HepG2 (cell line): ENCODE results near the gene NDUFS6. TPM values are rescaled to one million over a fixed set of nuclear protein-coding genes. Genes with fewer than 3 reads are reported as not detected.

ENCODE experiments used
- ATAC-seq: fragments of 200-7000 bp; cut with Tn5 transposase; 3 replicates; pipeline ENCODE4 v1.9.1; 2020; ENCODE audit warnings: mild to moderate bottlenecking, moderate library complexity
- BruUV-seq: library from RNA; stranded (reverse); fragments of 400-500 nt; replicated peaks from 2 replicates; lab custom pipeline; 2021; lab: Mats Ljungman, UMichigan
- CTCF ChIA-PET: fragments of 300-600 bp; formaldehyde crosslinking; extraction: SDS; loops from one replicate; lab custom pipeline; 2021; ENCODE audit warnings: low total read pairs, inconsistent platforms, low intra/inter-chr PET ratio; lab: Yijun Ruan, JAX
- POLR2A ChIA-PET: fragments of 350-600 bp; sonication (Branson Sonifier 250); formaldehyde crosslinking; loops from one replicate; lab custom pipeline; 2020; ENCODE audit warnings: antibody characterized with exemption, inconsistent platforms; lab: Yijun Ruan, JAX
- DNase-seq: peaks from one replicate; pipeline ENCODE4 v3.0.0-alpha.2; 2015; ENCODE audit warnings: low spot score
- FAIRE-seq: peaks from 3 replicates; lab custom pipeline; 2011; peaks lifted over from hg19 to GRCh38; lab: Jason Lieb, UNC
- H2AFZ ChIP-seq: one replicate; pipeline ENCODE4 v1.6.1; 2011; ENCODE audit warnings: low read length, inconsistent platforms
- H3K27ac ChIP-seq: fragments of 300-600 bp; 3 replicates; pipeline ENCODE4 v1.8.0; 2011; ENCODE audit warnings: mixed run types, mild to moderate bottlenecking, mixed read lengths, low read length, inconsistent platforms; ENCODE audit not compliant: insufficient read depth; ENCODE audit errors: extremely low read length
- H3K27me3 ChIP-seq, 2 experiments: fragments of 200-600 bp in 1 of 2; 2 replicates in 1 of 2; 3 replicates in 1 of 2; pipeline versions ENCODE4 v1.6.0 to v1.8.0; 2011; ENCODE audit warnings: low read length in 2 of 2, mild to moderate bottlenecking in 2 of 2, moderate library complexity in 2 of 2, inconsistent platforms in 1 of 2; ENCODE audit not compliant: insufficient read depth in 2 of 2, control insufficient read depth in 1 of 2
- H3K36me3 ChIP-seq, 2 experiments: fragments of 200-600 bp in 1 of 2; replicated peaks in 1 of 2; 2 replicates in 1 of 2; 3 replicates in 1 of 2; pipeline versions ENCODE4 v1.5.1 to v1.8.0; 2011; ENCODE audit warnings: low read length in 2 of 2, inconsistent platforms in 1 of 2; ENCODE audit not compliant: insufficient read depth in 2 of 2, control insufficient read depth in 1 of 2
- H3K4me1 ChIP-seq: 2 replicates; pipeline ENCODE4 v1.5.1; 2012; ENCODE audit warnings: low read length, inconsistent platforms; ENCODE audit not compliant: insufficient read depth
- H3K4me2 ChIP-seq: 2 replicates; pipeline ENCODE4 v1.6.0; 2011; ENCODE audit warnings: low read depth, low read length, inconsistent platforms
- H3K4me3 ChIP-seq, 3 experiments: fragments of 200-600 bp in 1 of 3; sonication (generic), shearing (Covaris generic) in 1 of 3; replicated peaks in 1 of 3; 2 replicates each; pipeline ENCODE4 v1.5.1; 2011 to 2016; ENCODE audit warnings: low read length in 3 of 3, inconsistent platforms in 2 of 3, low read depth in 2 of 3, mild to moderate bottlenecking in 2 of 3, control low read depth in 1 of 3, mixed read lengths in 1 of 3; ENCODE audit not compliant: insufficient read depth in 1 of 3
- H3K79me2 ChIP-seq: one replicate; pipeline ENCODE4 v1.6.1; 2011; ENCODE audit warnings: low read length, inconsistent platforms; ENCODE audit not compliant: insufficient read depth
- H3K9ac ChIP-seq: 2 replicates; pipeline ENCODE4 v1.6.0; 2011; ENCODE audit warnings: mild to moderate bottlenecking, low read depth, low read length, inconsistent platforms; ENCODE audit not compliant: insufficient read depth
- H3K9me3 ChIP-seq: 2 replicates; pipeline ENCODE4 v1.5.1; 2012; ENCODE audit warnings: mild to moderate bottlenecking, low read length
- H4K20me1 ChIP-seq: 2 replicates; pipeline ENCODE4 v1.6.0; 2011; ENCODE audit warnings: inconsistent platforms, mild to moderate bottlenecking, low read length, moderate library complexity; ENCODE audit not compliant: insufficient read depth
- CAMTA2 ChIP-seq: sonication (generic); formaldehyde crosslinking; IDR thresholded peaks from 2 replicates; pipeline ENCODE4 v1.4.0; 2020; ENCODE audit warnings: mild to moderate bottlenecking, missing genetic modification reagents, borderline replicate concordance
- MED8 ChIP-seq: sonication (generic); formaldehyde crosslinking; IDR thresholded peaks from 2 replicates; pipeline ENCODE4 v1.8.1; 2023; ENCODE audit warnings: mild to moderate bottlenecking, missing genetic modification reagents; ENCODE audit not compliant: insufficient replicate concordance
- MEIS1 ChIP-seq: sonication (generic); formaldehyde crosslinking; IDR thresholded peaks from 2 replicates; pipeline ENCODE4 v1.9.0; 2021; ENCODE audit warnings: mild to moderate bottlenecking, missing genetic modification reagents, moderate library complexity, borderline replicate concordance
- NKX3-1 ChIP-seq: sonication (generic); formaldehyde crosslinking; IDR thresholded peaks from 2 replicates; pipeline ENCODE4 v1.5.0; 2020; ENCODE audit warnings: missing genetic modification reagents
- SMARCC2 ChIP-seq: fragments of 450-650 bp; IDR thresholded peaks from 2 replicates; pipeline ENCODE4 v1.6.1; 2017; ENCODE audit warnings: antibody characterized with exemption, mild to moderate bottlenecking
- U2AF2 ChIP-seq: fragments of 200-400 bp; formaldehyde crosslinking; IDR thresholded peaks from 2 replicates; pipeline ENCODE4 v1.6.1; 2017; ENCODE audit warnings: low read depth, mild to moderate bottlenecking, low read length
- XBP1 ChIP-seq: sonication (generic); formaldehyde crosslinking; IDR thresholded peaks from 2 replicates; pipeline ENCODE4 v1.5.0; 2020; ENCODE audit warnings: missing genetic modification reagents
- ZNF367 ChIP-seq: sonication (generic); formaldehyde crosslinking; IDR thresholded peaks from 2 replicates; pipeline ENCODE4 v1.4.0; 2020; ENCODE audit warnings: missing genetic modification reagents, borderline replicate concordance
- ZNF570 ChIP-seq: sonication (generic); formaldehyde crosslinking; IDR thresholded peaks from 2 replicates; pipeline ENCODE4 v1.4.0; 2020; ENCODE audit warnings: mild to moderate bottlenecking, missing genetic modification reagents, borderline replicate concordance
- ZNF761 ChIP-seq: sonication (generic); formaldehyde crosslinking; conservative IDR thresholded peaks from 2 replicates; pipeline ENCODE4 v1.4.0; 2020; ENCODE audit warnings: mild to moderate bottlenecking, missing genetic modification reagents
- WGBS: methylation state at CpG from one replicate; pipeline ENCODE4 v1.1.6; 2017; ENCODE audit warnings: low lambda C conversion rate; 5-methylcytosine and 5-hydroxymethylcytosine counted together
- in situ Hi-C: cut with HindIII; loops from 2 replicates; pipeline ENCODE4 v1.10.0; 2017; ENCODE audit warnings: low pct_unique_long_range_greater_than_20kb; ENCODE audit not compliant: extremely low pct_ligation_motif_present
- intact Hi-C: fragments of 100-400 bp; cut with micrococcal nuclease; formaldehyde crosslinking; loops from one replicate; pipeline ENCODE4 v1.10.0; 2022; ENCODE audit not compliant: unreplicated experiment
- polyA plus RNA-seq, 8 experiments: library from polyadenylated mRNA; depleted of rRNA in 3 of 8; stranded (reverse) in 7 of 8; unstranded in 1 of 8; fragments of >200 nt; fragmentation: Illumina TruSeq in 4 of 8; extraction: Trizol in 4 of 8; gene quantifications; 2 replicates each; pipeline versions ENCODE4 v1.2.1 to v1.2.3, GENCODE V29; 2011 to 2016; ENCODE audit warnings: low read depth in 4 of 8, missing spikeins in 1 of 8, mixed read lengths in 1 of 8; ENCODE audit not compliant: insufficient read depth in 1 of 8
- total RNA-seq, 5 experiments: library from RNA; depleted of rRNA; stranded (reverse); fragments of >200 nt; fragmentation: Illumina TruSeq; extraction: Trizol; gene quantifications; 2 replicates each; pipeline ENCODE4 v1.2.3, GENCODE V29; 2016; ENCODE audit warnings: low read depth in 1 of 5

NDUFS6 gene
- total and polyA plus RNA-seq, 2 of the 13 experiments (the other 11 are each of a cell fraction or from before 2014, with no cell fraction given), result 23.7 to 50.4 TPM

DNA sequence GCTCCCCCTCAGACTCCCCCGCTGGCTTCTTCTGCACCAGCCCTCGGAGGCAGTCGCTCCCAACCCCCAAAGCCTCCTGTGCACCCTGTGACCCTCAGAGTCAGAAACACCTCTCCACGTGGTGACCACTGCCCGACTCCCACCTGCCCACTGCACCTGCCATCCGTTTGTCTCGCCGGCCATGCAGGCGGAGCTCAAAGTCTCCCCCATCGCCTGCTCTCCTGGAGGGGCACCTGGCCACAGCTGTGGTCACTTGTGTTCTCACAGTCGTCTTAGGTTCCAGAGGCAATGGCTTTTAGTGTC lies 39.8 kb upstream of the NDUFS6 start:
- no peaks in the 10 kb centered on the region for H3K4me1 ChIP-seq
- no peak for TF ChIP-seq ZNF367 (CRISPR knock-in tag)
- ChIA-PET POLR2A (no interaction called here), CTCF (no interaction called here)
- intact Hi-C loops (loop anchor here (5.0 kb wide), 1 partner anchor 391 kb away; no protein-coding TSS in a partner anchor), in situ Hi-C loops (loop anchor here (10.0 kb wide), 1 partner anchor 253 kb away; no protein-coding TSS in a partner anchor)
- H3K27me3 ChIP-seq, result peaks cover 13 to 68% of the 10 kb centered on the region in 2 experiments
- DNase-seq, result no peak
- H3K79me2 ChIP-seq, result no peaks in the 10 kb centered on the region
- no peak overlapping the region for H3K4me3 ChIP-seq
- no peaks in the 10 kb centered on the region for H3K36me3 ChIP-seq
- no peak overlapping the region for H3K27ac ChIP-seq
- BruUV-seq, result no TSS peak
- H3K9ac ChIP-seq, result no peak overlapping the region
- ATAC-seq, result no peak
- 5% methylated on average over 11 of the region's 11 CpGs for WGBS
- FAIRE-seq, result no peak
- H3K9me3 ChIP-seq, result no peaks in the 10 kb centered on the region
- 0 out of 2 replicates have a peak, but pooled peaks cover 2% of the 10 kb centered on the region for H4K20me1 ChIP-seq
- H3K4me2 ChIP-seq, result no peak overlapping the region
- H2AFZ ChIP-seq, result no peak overlapping the region

DNA sequence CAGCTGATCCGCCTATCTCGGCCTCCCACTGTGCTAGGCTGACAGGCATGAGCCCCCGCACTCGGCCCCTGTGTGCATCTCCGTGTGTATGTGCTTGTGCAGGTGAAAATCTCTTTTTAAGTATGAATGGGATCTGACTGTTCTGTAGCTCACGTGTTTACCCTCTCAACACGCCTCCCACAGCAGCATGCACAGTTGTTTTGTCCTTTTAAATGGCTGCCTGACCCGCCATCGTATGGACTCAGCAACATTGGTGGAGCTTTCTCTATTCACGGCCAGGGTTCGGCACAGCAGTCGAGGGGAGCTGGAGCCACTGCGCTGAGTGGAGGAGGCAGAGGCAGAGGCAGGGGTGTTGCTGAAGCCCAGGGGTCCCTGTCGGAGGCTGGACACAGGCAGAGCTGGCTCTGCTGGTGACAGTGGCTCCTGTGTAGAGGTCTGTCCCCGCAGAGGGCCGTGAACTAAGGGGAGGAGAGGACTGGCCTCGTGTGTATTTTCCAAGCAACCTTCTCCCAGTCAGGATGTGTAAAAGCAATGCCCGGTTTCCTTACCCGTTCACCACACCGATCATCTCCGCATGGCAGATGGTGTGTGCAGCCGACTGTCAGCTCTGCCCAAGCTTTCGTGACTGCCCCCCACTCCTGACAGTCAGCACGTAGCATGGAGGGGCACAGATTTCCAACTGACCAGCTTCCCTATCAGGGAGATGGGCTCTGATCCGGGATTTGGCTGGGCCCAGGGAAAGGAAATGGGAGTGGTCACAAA lies 38.9 kb upstream of the NDUFS6 start:
- TF ChIP-seq ZNF761 (no peak), SMARCC2 (no peak), ZNF570 (CRISPR knock-in tag) (no peak), NKX3-1 (CRISPR knock-in tag) (no peak), U2AF2 (no peak), MEIS1 (CRISPR knock-in tag) (no peak), CAMTA2 (CRISPR knock-in tag) (no peak), XBP1 (CRISPR knock-in tag) (no peak), MED8 (no peak)
- TF ChIP-seq, all 625 proteins: peak for 0
- intact Hi-C loops (loop anchor here (5.0 kb wide), 1 partner anchor 390 kb away; no protein-coding TSS in a partner anchor), in situ Hi-C loops (loop anchor here (10.0 kb wide), 1 partner anchor 252 kb away; no protein-coding TSS in a partner anchor)
- H2AFZ ChIP-seq, result no peak overlapping the region
- no peak overlapping the region for H3K4me2 ChIP-seq
- H3K4me1 ChIP-seq, result no peaks in the 10 kb centered on the region
- ATAC-seq (no peak), FAIRE-seq (no peak), DNase-seq (no peak)
- POLR2A ChIA-PET, result no interaction called here
- no TSS peak for BruUV-seq
- CTCF ChIA-PET, result interaction anchor here (1.5 kb wide), 1 partner anchor 255 kb away, joined by 5 read pairs; no protein-coding TSS in a partner anchor
- peaks cover 13 to 71% of the 10 kb centered on the region in 2 experiments for H3K27me3 ChIP-seq
- H3K27ac ChIP-seq, result no peak overlapping the region
- no peaks in the 10 kb centered on the region for H3K79me2 ChIP-seq
- no peaks in the 10 kb centered on the region for H3K36me3 ChIP-seq
- H4K20me1 ChIP-seq, result 0 out of 2 replicates have a peak, but pooled peaks cover 2% of the 10 kb centered on the region
- 3% methylated on average over 11 of the region's 25 CpGs for WGBS
- no peak overlapping the region for H3K4me3 ChIP-seq
- no peak overlapping the region for H3K9ac ChIP-seq
- H3K9me3 ChIP-seq, result no peaks in the 10 kb centered on the region
